Ectodermal cell (in vitro differentiated cells): ENCODE measurements around the gene NDUFS7.

ENCODE experiments used
- H3K27ac ChIP-seq: 2 replicates; pipeline ENCODE4 v1.7.0; 2013; ENCODE audit warnings: mild to moderate bottlenecking, low read depth, low read length; ENCODE audit not compliant: insufficient read depth, poor library complexity, severe bottlenecking
- H3K27me3 ChIP-seq: 2 replicates; pipeline ENCODE4 v1.7.0; 2013; ENCODE audit warnings: mild to moderate bottlenecking, low read length; ENCODE audit not compliant: insufficient read depth, control insufficient read depth, poor library complexity, severe bottlenecking
- H3K36me3 ChIP-seq: one replicate; pipeline ENCODE4 v1.7.0; 2013; ENCODE audit warnings: low read length; ENCODE audit not compliant: control insufficient read depth, insufficient read depth
- H3K4me1 ChIP-seq: one replicate; pipeline ENCODE4 v1.7.0; 2013; ENCODE audit warnings: low read length; ENCODE audit not compliant: control insufficient read depth, insufficient read depth
- H3K4me3 ChIP-seq: 2 replicates; pipeline ENCODE4 v1.7.0; 2013; ENCODE audit warnings: low read depth, low read length, control low read depth; ENCODE audit not compliant: insufficient read depth
- H3K9me3 ChIP-seq: 2 replicates; pipeline ENCODE4 v1.7.0; 2013; ENCODE audit warnings: mild to moderate bottlenecking, low read length, moderate library complexity; ENCODE audit not compliant: control insufficient read depth
- WGBS, 2 experiments: methylation state at CpG; one replicate each; pipeline ENCODE4 v1.1.7; 2013; ENCODE audit warnings: missing lambda C conversion rate in 2 of 2; 5-methylcytosine and 5-hydroxymethylcytosine counted together

Gene NDUFS7

GRCh38 chr19:1425102-1425837 lies 41.6 kb downstream of the NDUFS7 start:
- 94 to 95% methylated on average over 33 of the region's 33 CpGs for WGBS, 2 experiments
- Histone ChIP-seq H3K9me3 (no peaks in the 10 kb centered on the region), H3K4me1 (peaks cover 12% of the 10 kb centered on the region), H3K27me3 (no peaks in the 10 kb centered on the region), H3K27ac (peak overlapping the region; percentile 8), H3K4me3 (no peak overlapping the region), H3K36me3 (peaks cover 43% of the 10 kb centered on the region)

GRCh38 chr19:1425902-1426301 lies 42.2 kb downstream of the NDUFS7 start:
- Histone ChIP-seq H3K27me3 (no peaks in the 10 kb centered on the region), H3K4me3 (no peak overlapping the region), H3K9me3 (no peaks in the 10 kb centered on the region), H3K4me1 (peaks cover 12% of the 10 kb centered on the region), H3K27ac (peak overlapping the region; percentile 8), H3K36me3 (peaks cover 39% of the 10 kb centered on the region)
- WGBS, 2 experiments = 87 to 90% methylated on average over 14 of the region's 14 CpGs

- H3K27ac ChIP-seq = peak overlapping the region; percentile 48
- no peaks in the 10 kb centered on the region for H3K27me3 ChIP-seq
- peaks cover 34% of the 10 kb centered on the region for H3K36me3 ChIP-seq
- H3K4me1 ChIP-seq = peaks cover 12% of the 10 kb centered on the region
- H3K4me3 ChIP-seq = no peak overlapping the region
- WGBS, 2 experiments = 92 to 93% methylated on average over 9 of the region's 9 CpGs
- H3K9me3 ChIP-seq = no peaks in the 10 kb centered on the region
Measured at GRCh38 chr19:1426736-1427135, 43.0 kb downstream of the NDUFS7 start.

GRCh38 chr19:1427221-1427920 lies 43.7 kb downstream of the NDUFS7 start:
- no peaks in the 10 kb centered on the region for H3K27me3 ChIP-seq
- no peak overlapping the region for H3K27ac ChIP-seq
- peaks cover 12% of the 10 kb centered on the region for H3K4me1 ChIP-seq
- H3K9me3 ChIP-seq = no peaks in the 10 kb centered on the region
- no peak overlapping the region for H3K4me3 ChIP-seq
- H3K36me3 ChIP-seq = peaks cover 33% of the 10 kb centered on the region
- 95% methylated on average over 27 of the region's 27 CpGs for WGBS, 2 experiments

GRCh38 chr19:1428738-1429391 lies 45.2 kb downstream of the NDUFS7 start:
- H3K4me3 ChIP-seq = no peak overlapping the region
- H3K9me3 ChIP-seq = no peaks in the 10 kb centered on the region
- H3K27ac ChIP-seq = no peak overlapping the region
- H3K27me3 ChIP-seq = no peaks in the 10 kb centered on the region
- peaks cover 8% of the 10 kb centered on the region for H3K4me1 ChIP-seq
- WGBS, 2 experiments = 97% methylated on average over 41 of the region's 41 CpGs
- H3K36me3 ChIP-seq = peaks cover 31% of the 10 kb centered on the region

GRCh38 chr19:1429750-1430149 lies 46.0 kb downstream of the NDUFS7 start:
- no peak overlapping the region for H3K27ac ChIP-seq
- H3K4me3 ChIP-seq = no peak overlapping the region
- peaks cover 6% of the 10 kb centered on the region for H3K4me1 ChIP-seq
- WGBS, 2 experiments = 91 to 96% methylated on average over 14 of the region's 14 CpGs
- H3K36me3 ChIP-seq = peaks cover 37% of the 10 kb centered on the region
- no peaks in the 10 kb centered on the region for H3K27me3 ChIP-seq
- H3K9me3 ChIP-seq = no peaks in the 10 kb centered on the region

GRCh38 chr19:1430246-1430645 lies 46.5 kb downstream of the NDUFS7 start:
- H3K4me3 ChIP-seq = no peak overlapping the region
- H3K9me3 ChIP-seq = no peaks in the 10 kb centered on the region
- 93 to 97% methylated on average over 14 of the region's 14 CpGs for WGBS, 2 experiments
- no peaks in the 10 kb centered on the region for H3K27me3 ChIP-seq
- peaks cover 3% of the 10 kb centered on the region for H3K4me1 ChIP-seq
- H3K36me3 ChIP-seq = peaks cover 37% of the 10 kb centered on the region
- H3K27ac ChIP-seq = no peak overlapping the region

- H3K4me1 ChIP-seq = no peaks in the 10 kb centered on the region
- no peak overlapping the region for H3K27ac ChIP-seq
- 95% methylated on average over 24 of the region's 24 CpGs for WGBS, 2 experiments
- H3K9me3 ChIP-seq = no peaks in the 10 kb centered on the region
- peaks cover 37% of the 10 kb centered on the region for H3K36me3 ChIP-seq
- no peaks in the 10 kb centered on the region for H3K27me3 ChIP-seq
- no peak overlapping the region for H3K4me3 ChIP-seq
Measured at GRCh38 chr19:1431759-1432506, 48.2 kb downstream of the NDUFS7 start.

- peaks cover 37% of the 10 kb centered on the region for H3K36me3 ChIP-seq
- no peaks in the 10 kb centered on the region for H3K4me1 ChIP-seq
- H3K4me3 ChIP-seq = no peak overlapping the region
- no peaks in the 10 kb centered on the region for H3K9me3 ChIP-seq
- no peaks in the 10 kb centered on the region for H3K27me3 ChIP-seq
- no peak overlapping the region for H3K27ac ChIP-seq
- 95 to 96% methylated on average over 16 of the region's 16 CpGs for WGBS, 2 experiments
Measured at GRCh38 chr19:1432507-1432887, 48.8 kb downstream of the NDUFS7 start.
